CD14-positive monocyte (primary cell): Measurements from ENCODE around the gene NCR2. TPM values are rescaled to one million over a fixed set of nuclear protein-coding genes. Genes with fewer than 3 reads are reported as not detected.

Source experiments
- DNase-seq, 3 donors: peaks; one replicate each; pipeline ENCODE4 v3.0.0-alpha.2; 2011 to 2022
- H2AFZ ChIP-seq: 2 replicates; pipeline ENCODE4 v1.6.0; 2012; ENCODE audit warnings: mild to moderate bottlenecking, low read depth, low read length, inconsistent platforms; ENCODE audit not compliant: insufficient read depth, poor library complexity, severe bottlenecking
- H3K27ac ChIP-seq, 2 donors: 1 replicate in 1 of 2; 2 replicates in 1 of 2; pipeline ENCODE4 v1.5.1; 2012 to 2013; ENCODE audit warnings: low read length in 2 of 2, control low read depth in 1 of 2, inconsistent platforms in 1 of 2, low read depth in 1 of 2, mild to moderate bottlenecking in 1 of 2
- H3K27me3 ChIP-seq, 2 donors: one replicate each; pipeline versions ENCODE4 v1.6.0 to v1.6.1; 2011 to 2013; ENCODE audit warnings: low read length in 2 of 2; ENCODE audit not compliant: control insufficient read depth in 2 of 2, insufficient read depth in 2 of 2
- H3K36me3 ChIP-seq, 2 donors: replicated peaks in 1 of 2; 1 replicate in 1 of 2; 2 replicates in 1 of 2; pipeline versions ENCODE4 v1.5.1 to v1.6.1; 2012 to 2013; ENCODE audit warnings: low read length in 2 of 2, control low read depth in 1 of 2, inconsistent platforms in 1 of 2, mild to moderate bottlenecking in 1 of 2; ENCODE audit not compliant: insufficient read depth in 2 of 2, control insufficient read depth in 1 of 2
- H3K4me1 ChIP-seq, 2 donors: 1 replicate in 1 of 2; 2 replicates in 1 of 2; pipeline versions ENCODE4 v1.5.1 to v1.6.1; 2012 to 2013; ENCODE audit warnings: low read length in 2 of 2, control low read depth in 1 of 2, inconsistent platforms in 1 of 2, mild to moderate bottlenecking in 1 of 2, moderate library complexity in 1 of 2; ENCODE audit not compliant: insufficient read depth in 2 of 2, control insufficient read depth in 1 of 2
- H3K4me2 ChIP-seq: replicated peaks from 2 replicates; pipeline ENCODE3; 2012; ENCODE audit warnings: low read length, moderate library complexity, mild to moderate bottlenecking; ENCODE audit not compliant: poor library complexity, severe bottlenecking; ENCODE audit errors: extremely low read depth
- H3K4me3 ChIP-seq, 3 experiments: fragments of 200-600 bp in 1 of 3; sonication (generic) in 1 of 3; replicated peaks in 1 of 3; 1 replicate in 2 of 3; 2 replicates in 1 of 3; pipeline ENCODE4 v1.5.1; 2011 to 2013; ENCODE audit warnings: low read length in 3 of 3, mild to moderate bottlenecking in 3 of 3, control low read depth in 2 of 3, low read depth in 2 of 3, inconsistent platforms in 1 of 3, moderate library complexity in 1 of 3
- H3K79me2 ChIP-seq: 2 replicates; pipeline ENCODE4 v1.6.0; 2012; ENCODE audit warnings: mild to moderate bottlenecking, control low read depth, inconsistent platforms, low read length, moderate library complexity; ENCODE audit not compliant: insufficient read depth
- H3K9ac ChIP-seq: 2 replicates; pipeline ENCODE4 v1.6.0; 2017; ENCODE audit warnings: low read length, mild to moderate bottlenecking; ENCODE audit not compliant: insufficient read depth, poor library complexity, severe bottlenecking
- H3K9me3 ChIP-seq, 2 donors: replicated peaks in 1 of 2; 1 replicate in 1 of 2; 2 replicates in 1 of 2; pipeline versions ENCODE4 v1.5.1 to v1.6.1; 2012 to 2013; ENCODE audit warnings: low read length in 2 of 2, control low read depth in 1 of 2; ENCODE audit not compliant: control insufficient read depth in 1 of 2, insufficient read depth in 1 of 2
- H4K20me1 ChIP-seq: 2 replicates; pipeline ENCODE4 v1.6.0; 2012; ENCODE audit warnings: mild to moderate bottlenecking, low read length, control low read depth, moderate library complexity; ENCODE audit not compliant: insufficient read depth
- H3K27ac Mint-ChIP-seq, 7 donors: one replicate each; pipeline ENCODE4 v1.8.0; 2020; ENCODE audit warnings: mild to moderate bottlenecking in 7 of 7, mixed read lengths in 7 of 7, moderate library complexity in 6 of 7, inconsistent platforms in 2 of 7
- H3K27me3 Mint-ChIP-seq, 3 donors: one replicate each; pipeline ENCODE4 v1.8.0; 2021 to 2022; ENCODE audit warnings: low read depth in 3 of 3, mild to moderate bottlenecking in 3 of 3, mixed read lengths in 3 of 3, moderate library complexity in 3 of 3, inconsistent platforms in 1 of 3
- H3K36me3 Mint-ChIP-seq, 2 donors: one replicate each; pipeline ENCODE4 v1.8.0; 2020; ENCODE audit warnings: mixed read lengths in 2 of 2, inconsistent platforms in 1 of 2, mild to moderate bottlenecking in 1 of 2
- H3K4me1 Mint-ChIP-seq: one replicate; pipeline ENCODE4 v1.8.0; 2020; ENCODE audit warnings: mild to moderate bottlenecking, mixed read lengths
- H3K4me3 Mint-ChIP-seq, 2 donors: one replicate each; pipeline ENCODE4 v1.8.0; 2020; ENCODE audit warnings: mild to moderate bottlenecking in 2 of 2, mixed read lengths in 2 of 2, moderate library complexity in 1 of 2
- H3K9me3 Mint-ChIP-seq, 7 donors: one replicate each; pipeline ENCODE4 v1.8.0; 2020 to 2022; ENCODE audit warnings: mixed read lengths in 7 of 7, mild to moderate bottlenecking in 6 of 7, moderate library complexity in 6 of 7, inconsistent platforms in 2 of 7
- CTCF ChIP-seq: fragments of 200-600 bp; IDR thresholded peaks from one replicate; pipeline ENCODE4 v1.8.0; 2022; ENCODE audit warnings: antibody characterized with exemption, mild to moderate bottlenecking
- WGBS: methylation state at CpG from one replicate; pipeline ENCODE4 v1.1.5; 2013; ENCODE audit warnings: missing lambda C conversion rate; ENCODE audit not compliant: insufficient coverage; 5-methylcytosine and 5-hydroxymethylcytosine counted together
- intact Hi-C, 2 donors: fragments of 100-400 bp; cut with micrococcal nuclease; formaldehyde crosslinking; loops; one replicate each; pipeline versions ENCODE4 v1.15.0 to v1.15.1; 2023
- polyA plus RNA-seq, 3 donors: library from polyadenylated mRNA; depleted of rRNA in 1 of 3; unstranded in 2 of 3; stranded (reverse) in 1 of 3; fragments of 300-500 nt in 2 of 3; fragments of >200 nt in 1 of 3; fragmentation: Illumina TruSeq in 2 of 3; gene quantifications; 1 replicate in 2 of 3; 2 replicates in 1 of 3; pipeline ENCODE4 v1.2.3, GENCODE V29; 2012 to 2021

Gene NCR2
- polyA plus RNA-seq, 3 donors = not detected

- no peaks in the 10 kb centered on the region for H3K36me3 ChIP-seq
- intact Hi-C loops = no loop called here
- Mint-ChIP-seq H3K4me1 (no peaks in the 10 kb centered on the region), H3K9me3 (peaks cover 5 to 12% (median 8%) of the 10 kb centered on the region in 7 donors), H3K27me3 (peaks cover 14 to 20% (median 17%) of the 10 kb centered on the region in 3 donors), H3K27ac (peak overlapping the region in 1 of 7 donors; percentile 9), H3K36me3 (no peaks in the 10 kb centered on the region), H3K4me3 (no peak overlapping the region)
- peaks cover 0 to 2% of the 10 kb centered on the region in 2 donors for H3K27me3 ChIP-seq
- H3K4me1 ChIP-seq = no peaks in the 10 kb centered on the region
- no peaks in the 10 kb centered on the region for H3K79me2 ChIP-seq
- no peaks in the 10 kb centered on the region for H4K20me1 ChIP-seq
- no peak for TF ChIP-seq CTCF
- WGBS = no CpG with 5 or more reads among the region's 3 CpGs
- H2AFZ ChIP-seq = no peak overlapping the region
- H3K27ac ChIP-seq = no peak overlapping the region
- DNase-seq = no peak
- H3K4me3 ChIP-seq = no peak overlapping the region
- H3K9me3 ChIP-seq = peaks cover 2 to 8% of the 10 kb centered on the region in 2 donors
- no peak overlapping the region for H3K9ac ChIP-seq
- no peak overlapping the region for H3K4me2 ChIP-seq
Measured at GRCh38 chr6:41352907-41353306, 17.5 kb downstream of the NCR2 start.

GRCh38 chr6:41353333-41353732, 17.9 kb downstream of the NCR2 start:
- Histone ChIP-seq H3K4me3 (no peak overlapping the region), H2AFZ (no peak overlapping the region), H3K9me3 (peaks cover 0 to 4% of the 10 kb centered on the region in 2 donors), H3K4me1 (no peaks in the 10 kb centered on the region), H3K27me3 (peaks cover 0 to 2% of the 10 kb centered on the region in 2 donors), H3K27ac (no peak overlapping the region), H4K20me1 (no peaks in the 10 kb centered on the region), H3K4me2 (no peak overlapping the region), H3K9ac (no peak overlapping the region), H3K36me3 (no peaks in the 10 kb centered on the region), H3K79me2 (no peaks in the 10 kb centered on the region)
- no peak for DNase-seq
- no peak overlapping the region for H3K4me3 Mint-ChIP-seq
- intact Hi-C loops = no loop called here
- peaks cover 2 to 9% (median 4%) of the 10 kb centered on the region in 7 donors for H3K9me3 Mint-ChIP-seq
- H3K4me1 Mint-ChIP-seq = no peaks in the 10 kb centered on the region
- 83% methylated on average over 2 of the region's 3 CpGs for WGBS
- H3K27me3 Mint-ChIP-seq = peaks cover 14 to 20% (median 16%) of the 10 kb centered on the region in 3 donors
- no peaks in the 10 kb centered on the region for H3K36me3 Mint-ChIP-seq
- H3K27ac Mint-ChIP-seq = no peak overlapping the region
- TF ChIP-seq CTCF = no peak
